ENCODE data around the gene UNCX.

Gene UNCX

GRCh38 chr7:1246871-1247526 is 14.3 kb downstream of the UNCX start:
- H3K4me3 ChIP-seq (ENCODE audit: insufficient read length, low read depth) = no peak overlapping the region
- peaks cover 15% of the 10 kb centered on the region for H3K4me1 ChIP-seq (ENCODE audit: insufficient read depth, insufficient read length)
- DNase-seq (ENCODE audit: low read depth, low spot score) = no peak
- H3K9ac ChIP-seq (ENCODE audit: insufficient read length, low read depth) = no peak overlapping the region
- no peaks in the 10 kb centered on the region for H3K36me3 ChIP-seq (ENCODE audit: insufficient read depth, insufficient read length, low read length)
- TF ChIP-seq SUZ12 (IDR thresholded peaks at IDR 0.05; ENCODE audit: extremely low read depth, insufficient read depth, insufficient read length) (peak; percentile 99), YY1 (IDR thresholded peaks at IDR 0.05; ENCODE audit: insufficient read depth, insufficient read length) (no peak)
- no peaks in the 10 kb centered on the region for H3K9me3 ChIP-seq (ENCODE audit: insufficient read depth, low read length)
- peaks cover 99% of the 10 kb centered on the region for H3K27me3 ChIP-seq (ENCODE audit: insufficient read depth, insufficient read length)

DNA sequence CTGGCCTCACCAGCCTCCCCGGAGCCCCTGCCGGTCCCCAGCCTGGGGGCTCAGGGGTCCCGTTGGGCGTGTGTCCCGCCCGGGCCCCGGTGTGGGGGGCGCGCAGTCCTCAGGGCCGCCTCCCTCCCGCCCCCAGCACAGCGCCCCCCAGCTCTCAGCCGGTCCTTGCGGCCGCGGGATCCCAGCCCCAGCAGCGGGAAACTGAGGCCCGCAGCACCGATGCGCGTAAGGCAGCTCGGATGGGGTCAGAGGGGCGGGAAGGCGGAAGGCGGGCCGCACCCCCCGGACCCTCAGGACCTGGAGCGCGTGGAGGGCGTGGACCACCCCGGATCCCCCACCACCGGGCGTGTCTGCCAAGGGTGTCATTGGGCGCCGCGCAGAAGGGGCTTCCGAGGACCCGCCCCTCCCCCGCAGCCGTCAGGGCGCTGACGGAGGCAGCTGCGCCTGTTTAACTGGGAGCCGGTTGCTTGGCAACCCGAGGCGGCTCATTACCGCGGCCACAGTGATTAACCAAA is 14.9 kb downstream of the UNCX start:
- Histone ChIP-seq H3K9me3 (ENCODE audit: insufficient read depth, low read length) (no peaks in the 10 kb centered on the region), H3K36me3 (ENCODE audit: insufficient read depth, insufficient read length, low read length) (no peaks in the 10 kb centered on the region), H3K4me1 (ENCODE audit: insufficient read depth, insufficient read length) (peaks cover 15% of the 10 kb centered on the region), H3K4me3 (ENCODE audit: insufficient read length, low read depth) (no peak overlapping the region), H3K9ac (ENCODE audit: insufficient read length, low read depth) (no peak overlapping the region), H3K27me3 (ENCODE audit: insufficient read depth, insufficient read length) (peaks cover 94% of the 10 kb centered on the region)
- no peak for DNase-seq (ENCODE audit: low read depth, low spot score)
- TF ChIP-seq YY1 (IDR thresholded peaks at IDR 0.05; ENCODE audit: insufficient read depth, insufficient read length) (no peak), SUZ12 (IDR thresholded peaks at IDR 0.05; ENCODE audit: extremely low read depth, insufficient read depth, insufficient read length) (no peak), ZNF274 (IDR thresholded peaks at IDR 0.05; ENCODE audit: low read depth, low read length) (no peak)

DNA sequence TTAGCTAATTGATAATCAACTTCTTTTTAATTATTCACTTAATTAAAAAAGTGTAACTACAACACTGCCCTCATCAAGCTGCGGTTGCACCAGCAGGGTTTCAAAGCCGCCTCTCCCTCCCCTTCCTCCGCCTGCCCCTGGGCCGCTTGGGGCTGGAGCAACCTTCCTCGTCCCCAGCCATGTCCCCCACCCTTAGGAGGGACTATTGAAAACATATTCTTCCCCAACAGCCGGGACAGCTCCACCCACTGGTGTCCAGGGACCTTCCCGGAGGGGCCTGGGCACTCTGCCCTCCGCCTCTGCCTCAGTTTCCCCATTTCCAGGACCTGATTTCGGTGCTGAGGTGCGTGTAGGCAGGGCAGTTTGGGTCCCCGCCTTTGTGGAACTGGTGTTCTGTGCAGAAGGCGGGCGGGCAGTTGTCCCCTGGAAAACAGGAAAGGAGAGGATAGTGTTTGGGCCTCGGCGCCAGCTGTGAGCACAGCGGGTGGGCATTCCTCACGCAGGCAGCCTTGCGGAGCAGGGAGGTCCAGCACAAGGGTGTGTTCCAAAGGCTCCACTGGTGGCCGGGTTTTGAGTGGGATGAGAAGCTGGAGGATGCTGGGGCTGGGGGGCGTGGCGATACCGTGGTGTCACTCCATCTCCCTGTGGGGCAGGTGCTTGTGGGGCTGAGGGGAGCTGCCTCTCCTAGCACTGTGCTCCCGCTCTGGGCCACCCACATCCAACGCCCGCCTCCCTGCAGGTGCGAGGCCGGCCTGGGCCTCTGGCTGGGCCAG is 15.7 kb downstream of the UNCX start:
- Histone ChIP-seq H3K9me3 (ENCODE audit: insufficient read depth, low read length) (no peaks in the 10 kb centered on the region), H3K27me3 (ENCODE audit: insufficient read depth, insufficient read length) (peaks cover 86% of the 10 kb centered on the region), H3K9ac (ENCODE audit: insufficient read length, low read depth) (no peak overlapping the region), H3K4me3 (ENCODE audit: insufficient read length, low read depth) (no peak overlapping the region), H3K4me1 (ENCODE audit: insufficient read depth, insufficient read length) (peaks cover 15% of the 10 kb centered on the region), H3K36me3 (ENCODE audit: insufficient read depth, insufficient read length, low read length) (no peaks in the 10 kb centered on the region)
- no peak for TF ChIP-seq YY1 (IDR thresholded peaks at IDR 0.05; ENCODE audit: insufficient read depth, insufficient read length)
- DNase-seq (ENCODE audit: low read depth, low spot score) = no peak

- peaks cover 17% of the 10 kb centered on the region for H3K4me1 ChIP-seq (ENCODE audit: insufficient read depth, insufficient read length)
- H3K27me3 ChIP-seq (ENCODE audit: insufficient read depth, insufficient read length) = peaks cover 81% of the 10 kb centered on the region
- no peaks in the 10 kb centered on the region for H3K9me3 ChIP-seq (ENCODE audit: insufficient read depth, low read length)
- no peak overlapping the region for H3K4me3 ChIP-seq (ENCODE audit: insufficient read length, low read depth)
- TF ChIP-seq YY1 (IDR thresholded peaks at IDR 0.05; ENCODE audit: insufficient read depth, insufficient read length) (no peak), SUZ12 (IDR thresholded peaks at IDR 0.05; ENCODE audit: extremely low read depth, insufficient read depth, insufficient read length) (no peak)
- DNase-seq (ENCODE audit: low read depth, low spot score) = no peak
- no peak overlapping the region for H3K9ac ChIP-seq (ENCODE audit: insufficient read length, low read depth)
- no peaks in the 10 kb centered on the region for H3K36me3 ChIP-seq (ENCODE audit: insufficient read depth, insufficient read length, low read length)
These were observed 16.4 kb downstream of the UNCX start for GRCh38 chr7:1248916-1249581.

DNA sequence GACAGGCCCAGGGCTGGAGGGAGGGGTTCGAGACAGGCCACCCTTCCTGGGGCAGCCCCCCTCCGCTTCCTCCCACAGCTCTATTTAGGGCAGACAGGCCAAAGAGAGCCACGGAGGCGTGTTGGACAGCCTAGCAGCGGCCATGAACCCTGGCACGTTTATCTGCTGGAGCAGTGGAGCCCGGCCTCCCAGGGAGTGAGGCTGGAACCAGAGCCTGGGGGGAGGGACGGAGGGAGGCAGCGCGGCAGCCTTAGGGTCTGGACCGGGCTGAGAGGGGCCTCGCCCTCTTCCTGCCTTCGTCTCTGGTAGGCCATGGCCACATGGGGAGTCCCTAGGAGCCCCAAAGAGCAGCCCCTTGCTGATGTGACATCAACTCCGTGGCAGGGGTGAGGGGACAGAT is 17.1 kb downstream of the UNCX start:
- peaks cover 15% of the 10 kb centered on the region for H3K4me1 ChIP-seq (ENCODE audit: insufficient read depth, insufficient read length)
- H3K9ac ChIP-seq (ENCODE audit: insufficient read length, low read depth) = no peak overlapping the region
- peaks cover 75% of the 10 kb centered on the region for H3K27me3 ChIP-seq (ENCODE audit: insufficient read depth, insufficient read length)
- TF ChIP-seq SUZ12 (IDR thresholded peaks at IDR 0.05; ENCODE audit: extremely low read depth, insufficient read depth, insufficient read length) (peak; percentile 61), ZNF274 (IDR thresholded peaks at IDR 0.05; ENCODE audit: low read depth, low read length) (no peak), YY1 (IDR thresholded peaks at IDR 0.05; ENCODE audit: insufficient read depth, insufficient read length) (no peak)
- no peaks in the 10 kb centered on the region for H3K9me3 ChIP-seq (ENCODE audit: insufficient read depth, low read length)
- DNase-seq (ENCODE audit: low read depth, low spot score) = no peak
- no peaks in the 10 kb centered on the region for H3K36me3 ChIP-seq (ENCODE audit: insufficient read depth, insufficient read length, low read length)
- H3K4me3 ChIP-seq (ENCODE audit: insufficient read length, low read depth) = no peak overlapping the region

DNA sequence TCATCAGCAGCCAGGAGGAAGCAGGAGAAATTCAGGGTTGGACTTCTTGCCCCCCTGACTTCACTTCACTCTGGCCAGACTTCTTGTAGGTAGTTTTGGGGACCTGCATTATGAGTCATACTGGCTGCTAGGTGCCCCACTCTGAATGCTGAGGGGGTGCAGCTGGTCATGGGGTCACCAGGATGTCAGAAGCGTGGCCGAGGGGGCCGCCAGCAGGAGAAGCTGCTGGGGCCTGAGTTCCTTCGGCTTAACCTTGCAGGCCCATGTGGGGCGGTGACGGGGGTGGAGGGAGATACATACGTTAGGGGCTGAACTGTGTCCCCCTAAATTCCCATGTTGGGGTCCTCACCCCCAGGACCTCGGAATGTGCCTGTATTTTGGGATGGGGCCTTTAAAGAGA is 18.2 kb downstream of the UNCX start:
- TF ChIP-seq SUZ12 (IDR thresholded peaks at IDR 0.05; ENCODE audit: extremely low read depth, insufficient read depth, insufficient read length) (no peak), YY1 (IDR thresholded peaks at IDR 0.05; ENCODE audit: insufficient read depth, insufficient read length) (no peak), ZNF274 (IDR thresholded peaks at IDR 0.05; ENCODE audit: low read depth, low read length) (no peak)
- DNase-seq (ENCODE audit: low read depth, low spot score) = no peak
- H3K4me1 ChIP-seq (ENCODE audit: insufficient read depth, insufficient read length) = peaks cover 13% of the 10 kb centered on the region
- H3K4me3 ChIP-seq (ENCODE audit: insufficient read length, low read depth) = no peak overlapping the region
- no peak overlapping the region for H3K9ac ChIP-seq (ENCODE audit: insufficient read length, low read depth)
- H3K27me3 ChIP-seq (ENCODE audit: insufficient read depth, insufficient read length) = peaks cover 69% of the 10 kb centered on the region
- no peaks in the 10 kb centered on the region for H3K9me3 ChIP-seq (ENCODE audit: insufficient read depth, low read length)
- no peaks in the 10 kb centered on the region for H3K36me3 ChIP-seq (ENCODE audit: insufficient read depth, insufficient read length, low read length)

All from NT2/D1 (cell line).